HUES6 (cell line): Measurements from ENCODE around the gene SNTG2.

ENCODE experiments used
- H3K27ac ChIP-seq: 2 replicates; pipeline ENCODE4 v1.7.0; 2013; ENCODE audit warnings: low read depth, mild to moderate bottlenecking, low read length, inconsistent platforms
- H3K27me3 ChIP-seq: 2 replicates; pipeline ENCODE4 v1.6.1; 2013; ENCODE audit warnings: low read length; ENCODE audit not compliant: control insufficient read depth, insufficient read depth
- H3K36me3 ChIP-seq: 2 replicates; pipeline ENCODE4 v1.6.1; 2013; ENCODE audit warnings: low read length; ENCODE audit not compliant: control insufficient read depth, insufficient read depth
- H3K4me1 ChIP-seq: 2 replicates; pipeline ENCODE4 v1.6.1; 2013; ENCODE audit warnings: low read length; ENCODE audit not compliant: control insufficient read depth, insufficient read depth
- H3K4me3 ChIP-seq: 2 replicates; pipeline ENCODE4 v1.5.1; 2013; ENCODE audit warnings: low read depth, low read length
- H3K9ac ChIP-seq: one replicate; pipeline ENCODE4 v1.6.1; 2013; ENCODE audit warnings: mild to moderate bottlenecking, low read length
- H3K9me3 ChIP-seq: 2 replicates; pipeline ENCODE4 v1.6.1; 2013; ENCODE audit warnings: low read depth, low read length; ENCODE audit not compliant: control insufficient read depth, insufficient read depth

Gene SNTG2

GRCh38 chr2:1237783-1238182, 287.1 kb downstream of the SNTG2 start:
- Histone ChIP-seq H3K36me3 (no peaks in the 10 kb centered on the region), H3K27ac (no peak overlapping the region), H3K9ac (no peak overlapping the region), H3K4me1 (peaks cover 3% of the 10 kb centered on the region), H3K9me3 (no peaks in the 10 kb centered on the region), H3K4me3 (no peak overlapping the region), H3K27me3 (no peaks in the 10 kb centered on the region)

- no peak overlapping the region for H3K27ac ChIP-seq
- no peak overlapping the region for H3K4me3 ChIP-seq
- H3K9ac ChIP-seq: no peak overlapping the region
- peaks cover 3% of the 10 kb centered on the region for H3K4me1 ChIP-seq
- no peaks in the 10 kb centered on the region for H3K9me3 ChIP-seq
- no peaks in the 10 kb centered on the region for H3K27me3 ChIP-seq
- H3K36me3 ChIP-seq: no peaks in the 10 kb centered on the region
Measured at GRCh38 chr2:1238598-1239138, 288.0 kb downstream of the SNTG2 start.

GRCh38 chr2:1245193-1245592, 294.5 kb downstream of the SNTG2 start:
- Histone ChIP-seq H3K27me3 (no peaks in the 10 kb centered on the region), H3K9me3 (no peaks in the 10 kb centered on the region), H3K9ac (no peak overlapping the region), H3K4me1 (no peaks in the 10 kb centered on the region), H3K36me3 (no peaks in the 10 kb centered on the region), H3K27ac (no peak overlapping the region), H3K4me3 (no peak overlapping the region)

GRCh38 chr2:1246239-1246638, 295.6 kb downstream of the SNTG2 start:
- no peaks in the 10 kb centered on the region for H3K27me3 ChIP-seq
- no peaks in the 10 kb centered on the region for H3K9me3 ChIP-seq
- no peak overlapping the region for H3K4me3 ChIP-seq
- H3K27ac ChIP-seq: no peak overlapping the region
- no peaks in the 10 kb centered on the region for H3K4me1 ChIP-seq
- no peak overlapping the region for H3K9ac ChIP-seq
- no peaks in the 10 kb centered on the region for H3K36me3 ChIP-seq

- Histone ChIP-seq H3K9ac (no peak overlapping the region), H3K4me3 (no peak overlapping the region), H3K4me1 (no peaks in the 10 kb centered on the region), H3K27me3 (no peaks in the 10 kb centered on the region), H3K27ac (no peak overlapping the region), H3K36me3 (no peaks in the 10 kb centered on the region), H3K9me3 (no peaks in the 10 kb centered on the region)
Measured at GRCh38 chr2:1246991-1247390, 296.3 kb downstream of the SNTG2 start.

- Histone ChIP-seq H3K27ac (no peak overlapping the region), H3K9ac (no peak overlapping the region), H3K9me3 (no peaks in the 10 kb centered on the region), H3K4me3 (no peak overlapping the region), H3K4me1 (no peaks in the 10 kb centered on the region), H3K36me3 (no peaks in the 10 kb centered on the region), H3K27me3 (no peaks in the 10 kb centered on the region)
Measured at GRCh38 chr2:1248187-1248586, 297.5 kb downstream of the SNTG2 start.

GRCh38 chr2:1249897-1250687, 299.4 kb downstream of the SNTG2 start:
- Histone ChIP-seq H3K4me3 (no peak overlapping the region), H3K27me3 (no peaks in the 10 kb centered on the region), H3K4me1 (no peaks in the 10 kb centered on the region), H3K36me3 (no peaks in the 10 kb centered on the region), H3K9ac (no peak overlapping the region), H3K9me3 (no peaks in the 10 kb centered on the region), H3K27ac (no peak overlapping the region)

- no peak overlapping the region for H3K9ac ChIP-seq
Measured at GRCh38 chr2:1251520-1251919, 300.9 kb downstream of the SNTG2 start.

GRCh38 chr2:1253629-1254028, 303.0 kb downstream of the SNTG2 start:
- Histone ChIP-seq H3K4me1 (no peaks in the 10 kb centered on the region), H3K9me3 (no peaks in the 10 kb centered on the region), H3K9ac (no peak overlapping the region), H3K36me3 (no peaks in the 10 kb centered on the region), H3K27ac (no peak overlapping the region), H3K27me3 (no peaks in the 10 kb centered on the region), H3K4me3 (no peak overlapping the region)

More at GRCh38 chr2:1251520-1251919, 300.9 kb downstream of the SNTG2 start:
- Histone ChIP-seq H3K27me3 (no peaks in the 10 kb centered on the region), H3K4me1 (no peaks in the 10 kb centered on the region), H3K36me3 (no peaks in the 10 kb centered on the region), H3K4me3 (no peak overlapping the region), H3K27ac (no peak overlapping the region), H3K9me3 (no peaks in the 10 kb centered on the region)

GRCh38 chr2:1254662-1255343, 304.2 kb downstream of the SNTG2 start:
- no peaks in the 10 kb centered on the region for H3K9me3 ChIP-seq
- no peak overlapping the region for H3K4me3 ChIP-seq
- no peaks in the 10 kb centered on the region for H3K27me3 ChIP-seq
- H3K27ac ChIP-seq: no peak overlapping the region
- no peaks in the 10 kb centered on the region for H3K4me1 ChIP-seq
- no peak overlapping the region for H3K9ac ChIP-seq
- H3K36me3 ChIP-seq: no peaks in the 10 kb centered on the region

GRCh38 chr2:1256632-1257324, 306.1 kb downstream of the SNTG2 start:
- no peaks in the 10 kb centered on the region for H3K9me3 ChIP-seq
- H3K4me3 ChIP-seq: no peak overlapping the region
- no peaks in the 10 kb centered on the region for H3K4me1 ChIP-seq
- no peaks in the 10 kb centered on the region for H3K27me3 ChIP-seq
- H3K9ac ChIP-seq: no peak overlapping the region
- H3K27ac ChIP-seq: no peak overlapping the region
- no peaks in the 10 kb centered on the region for H3K36me3 ChIP-seq
